Measurements from ENCODE around the gene SLC16A3.
"Not testable (repeated sequence)": the region's sequence is repeated elsewhere in the genome, so short reads cannot be mapped to it uniquely, and the experiment has no call there.

SLC16A3 gene

GRCh38 chr17:82247182-82247823 lies 18.5 kb downstream of the SLC16A3 start:
- no peak for DNase-seq (ENCODE audit: low spot score)

GRCh38 chr17:82247856-82248671 lies 19.2 kb downstream of the SLC16A3 start:
- DNase-seq (ENCODE audit: low spot score) = no peak

DNA sequence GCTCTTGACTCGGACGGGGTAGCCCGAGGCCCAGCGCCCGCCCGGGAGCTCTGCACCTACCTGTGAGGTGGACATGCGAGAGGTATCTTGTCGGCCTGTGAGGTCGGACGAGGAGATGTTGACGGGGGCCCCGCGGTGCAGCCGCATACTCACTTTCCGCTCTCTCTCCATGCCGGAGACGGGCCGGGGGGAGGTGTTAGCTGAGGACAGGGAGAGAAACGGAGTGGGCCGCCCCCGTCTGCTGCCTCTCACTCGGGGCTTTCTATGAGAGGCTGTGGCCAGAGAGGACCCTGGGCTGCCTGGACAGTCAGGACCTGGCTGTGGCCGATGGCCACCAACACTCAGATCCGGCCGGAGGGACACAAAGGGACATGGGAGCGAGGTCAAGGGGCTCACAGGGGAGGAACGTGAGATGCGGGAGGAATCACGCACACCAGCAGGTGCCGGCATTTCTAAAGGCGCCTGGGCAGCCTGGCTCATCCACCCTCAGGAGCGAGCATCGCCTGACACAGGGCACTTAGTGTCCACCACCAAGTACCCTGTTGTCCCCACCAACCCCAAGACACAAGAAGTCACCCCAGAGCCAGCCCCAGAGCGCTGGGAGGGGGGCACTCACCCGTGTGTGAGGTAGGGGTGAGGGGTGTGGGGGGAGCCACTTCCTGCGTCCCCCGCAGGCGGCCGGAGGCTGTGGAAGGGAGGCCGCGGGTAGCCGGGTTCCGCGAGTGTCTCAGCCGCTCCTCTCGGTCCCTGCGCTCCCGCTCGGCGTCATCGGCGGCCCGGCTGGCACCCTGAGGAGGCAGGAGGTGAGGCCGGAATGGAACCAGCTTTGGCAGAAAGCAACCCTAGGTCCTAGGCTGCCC lies 20.2 kb downstream of the SLC16A3 start:
- no peak for DNase-seq (ENCODE audit: low spot score)

DNA sequence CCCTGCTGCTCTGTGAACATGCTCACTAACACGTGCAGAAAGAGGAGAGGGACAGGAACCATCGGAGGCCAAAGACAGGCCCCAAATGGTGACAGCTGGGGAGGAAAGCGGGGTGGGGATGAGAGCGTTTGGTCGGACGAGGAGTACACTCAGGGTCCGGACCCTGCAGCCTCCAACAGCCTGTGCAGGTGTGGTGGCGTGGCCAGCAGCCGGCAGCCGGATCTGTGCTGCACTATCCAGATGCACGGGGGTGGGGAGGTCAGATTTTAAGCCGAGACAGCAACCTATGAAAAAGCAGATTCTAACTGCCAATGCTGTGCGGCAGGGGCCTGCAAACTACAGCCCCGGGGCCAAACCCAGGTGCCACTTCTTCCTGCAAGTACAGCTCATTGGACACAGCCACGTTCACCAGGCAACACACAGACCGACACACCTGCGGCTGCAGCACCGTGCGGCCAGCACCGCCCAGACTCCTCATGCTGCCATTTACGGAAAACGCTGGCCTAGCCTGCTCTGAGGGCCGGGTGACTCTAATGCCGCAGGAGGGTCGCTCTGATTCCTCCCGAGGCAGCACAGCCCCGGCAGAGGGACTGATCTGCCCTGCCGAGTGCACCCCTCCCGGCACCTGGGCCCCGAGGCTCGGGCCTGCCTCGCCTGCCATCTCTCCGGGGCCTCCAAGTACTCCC lies 21.2 kb downstream of the SLC16A3 start:
- DNase-seq (ENCODE audit: low spot score) = no peak

DNA sequence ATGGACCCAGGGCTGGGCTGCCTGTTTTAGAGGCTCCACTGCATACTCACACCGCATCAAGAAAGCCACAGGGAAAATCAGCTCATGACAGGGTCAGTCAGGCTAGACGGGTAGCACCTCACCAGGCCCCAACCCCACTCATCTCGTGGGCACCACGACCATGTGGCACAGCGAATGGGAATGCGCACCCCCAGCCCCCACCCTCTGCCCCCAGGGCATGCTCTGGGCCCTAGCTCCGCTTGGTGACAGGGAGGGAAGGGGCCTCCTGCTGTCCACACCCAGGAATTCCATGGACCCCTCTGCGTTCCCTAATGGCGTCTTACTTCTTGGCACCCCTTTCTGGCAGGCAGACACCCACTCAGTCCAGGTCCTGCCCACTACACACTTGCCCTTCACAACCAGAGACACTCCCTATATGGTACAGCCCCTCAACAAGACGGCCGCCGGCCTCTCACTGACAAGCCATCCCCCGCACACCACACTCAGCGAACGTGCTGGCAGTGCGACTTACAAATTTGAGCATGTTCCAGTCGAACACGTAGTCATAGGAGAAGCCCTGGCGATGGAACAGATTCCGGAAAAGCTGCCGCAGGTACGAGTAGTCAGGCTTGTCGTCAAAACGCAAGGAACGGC lies 22.1 kb downstream of the SLC16A3 start:
- DNase-seq (ENCODE audit: low spot score) = no peak

GRCh38 chr17:82252511-82253178 lies 23.8 kb downstream of the SLC16A3 start:
- no peak for DNase-seq (ENCODE audit: low spot score)

- no peak for DNase-seq (ENCODE audit: low spot score)
Observed at GRCh38 chr17:82253179-82253544, 24.3 kb downstream of the SLC16A3 start.

- not testable (repeated sequence) for DNase-seq (ENCODE audit: low spot score)
Observed at GRCh38 chr17:82254096-82254495, 25.3 kb downstream of the SLC16A3 start.

GRCh38 chr17:82254746-82255145 lies 25.9 kb downstream of the SLC16A3 start:
- not testable (repeated sequence) for DNase-seq (ENCODE audit: low spot score)

- DNase-seq (ENCODE audit: low spot score) = no peak
Observed at GRCh38 chr17:82255402-82255972, 26.6 kb downstream of the SLC16A3 start.

- DNase-seq (ENCODE audit: low spot score) = no peak
Observed at GRCh38 chr17:82256242-82256885, 27.5 kb downstream of the SLC16A3 start.

GRCh38 chr17:82257473-82257872 lies 28.6 kb downstream of the SLC16A3 start:
- DNase-seq (ENCODE audit: low spot score) = peak; percentile 79

DNA sequence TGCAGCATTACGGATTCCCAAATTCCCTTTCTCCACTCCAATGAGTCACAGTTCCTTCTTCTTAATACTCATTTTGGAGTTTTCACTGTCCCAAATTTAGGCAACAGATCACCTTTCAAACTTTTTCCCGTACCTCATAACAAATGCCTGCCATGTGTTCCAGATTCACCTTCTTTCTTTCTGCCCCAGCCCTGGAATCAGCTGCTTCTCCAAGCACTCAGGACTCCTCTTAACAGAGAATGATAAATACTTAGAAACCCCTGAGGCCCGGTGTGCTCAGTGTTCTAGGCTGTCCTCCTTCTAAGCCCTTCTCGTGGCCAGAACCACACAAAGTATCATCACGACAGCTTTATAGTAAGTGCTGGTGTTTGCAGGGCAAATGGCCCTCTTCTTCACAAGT lies 29.7 kb downstream of the SLC16A3 start:
- DNase-seq (ENCODE audit: low spot score) = no peak

GRCh38 chr17:82259972-82260961 lies 31.4 kb downstream of the SLC16A3 start:
- DNase-seq (ENCODE audit: low spot score) = not testable (repeated sequence)

DNA sequence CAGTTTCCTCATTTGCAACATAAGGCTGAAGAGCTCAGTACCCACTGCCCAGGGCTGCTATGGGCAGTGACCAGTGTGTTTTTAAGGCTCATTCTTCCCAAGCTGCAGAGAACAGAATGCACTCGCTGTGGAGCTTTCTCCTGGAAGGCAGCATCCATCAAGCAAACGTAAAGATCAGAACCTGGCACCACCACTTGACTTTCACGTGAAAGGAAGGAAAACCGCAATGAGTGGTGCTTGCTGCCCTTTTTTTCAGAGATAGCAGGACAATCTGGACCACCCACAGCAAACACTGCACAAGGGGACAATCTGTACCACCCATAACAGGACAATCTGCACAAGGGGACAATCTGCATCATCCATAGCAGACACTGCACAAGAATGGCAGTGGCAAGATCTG lies 33.5 kb downstream of the SLC16A3 start:
- DNase-seq (ENCODE audit: low spot score) = no peak

DNA sequence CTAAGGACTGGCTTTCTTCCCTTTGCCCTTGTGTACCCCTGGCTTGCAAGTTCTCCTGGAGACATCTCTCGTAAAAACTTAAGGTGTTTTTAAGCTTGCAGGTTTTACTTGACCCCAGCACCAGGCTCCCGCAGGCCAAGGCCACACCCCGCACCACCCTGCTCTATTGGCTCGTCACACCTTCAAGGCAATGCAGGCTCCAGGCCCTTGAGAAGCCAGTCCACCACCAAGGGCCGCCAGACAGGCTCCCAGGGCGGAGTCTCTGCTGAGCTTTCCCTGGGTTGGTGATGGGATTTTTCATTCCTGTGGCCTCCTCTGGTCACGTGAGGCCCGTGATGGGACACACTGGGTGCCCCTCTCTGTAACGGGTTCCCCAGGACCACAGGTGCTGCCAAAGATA lies 34.8 kb downstream of the SLC16A3 start:
- DNase-seq (ENCODE audit: low spot score) = no peak

DNA sequence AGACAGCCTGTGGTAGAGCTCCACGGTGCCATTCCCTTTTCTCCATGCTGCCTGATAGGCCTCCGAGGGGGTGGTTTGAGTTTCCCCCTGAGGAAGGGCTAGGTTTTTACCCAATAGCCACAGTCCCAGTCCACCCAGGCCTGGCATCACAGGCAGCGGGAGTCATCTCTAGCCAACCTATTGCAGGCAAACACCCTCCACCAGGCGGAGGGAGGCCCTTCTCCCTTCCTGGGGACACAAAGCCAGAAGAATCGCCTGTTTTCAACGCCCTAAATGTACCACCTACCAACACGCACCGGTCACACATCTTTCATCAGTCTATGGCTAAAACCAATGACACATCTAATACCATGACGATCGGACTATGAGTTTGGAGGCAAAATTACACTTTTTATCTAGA lies 37.3 kb downstream of the SLC16A3 start:
- no peak for DNase-seq (ENCODE audit: low spot score)

- peak; percentile 45 for DNase-seq (ENCODE audit: low spot score)
Observed at GRCh38 chr17:82267575-82268379, 38.9 kb downstream of the SLC16A3 start.

All from CD4-positive, alpha-beta T cell treated with Interleukin-15 for 4 hours (primary cell).